DMS 273 (cell line): ENCODE data around the gene SUPT3H.
"Not testable (repeated sequence)": the region's sequence is repeated elsewhere in the genome, so short reads cannot be mapped to it uniquely, and the experiment has no call there.

Experiments
- DNase-seq: peaks from one replicate; lab custom pipeline; 2025; ENCODE audit not compliant: unreplicated experiment; lab: John Stamatoyannopoulos, UW

SUPT3H gene

GRCh38 chr6:45185403-45186251, 192.1 kb downstream of the SUPT3H start:
- peak; percentile 12 for DNase-seq

GRCh38 chr6:45184937-45185336, 192.8 kb downstream of the SUPT3H start:
- no peak for DNase-seq

GRCh38 chr6:45184040-45184439, 193.7 kb downstream of the SUPT3H start:
- no peak for DNase-seq

GRCh38 chr6:45176373-45176772, 201.4 kb downstream of the SUPT3H start:
- DNase-seq = not testable (repeated sequence)

GRCh38 chr6:45175272-45175671, 202.5 kb downstream of the SUPT3H start:
- no peak for DNase-seq

- DNase-seq = no peak
Measured at GRCh38 chr6:45174045-45174444, 203.7 kb downstream of the SUPT3H start.

GRCh38 chr6:45171380-45171779, 206.4 kb downstream of the SUPT3H start:
- no peak for DNase-seq

GRCh38 chr6:45170309-45170708, 207.4 kb downstream of the SUPT3H start:
- no peak for DNase-seq

GRCh38 chr6:45169815-45170214, 207.9 kb downstream of the SUPT3H start:
- no peak for DNase-seq

GRCh38 chr6:45163952-45164766, 213.6 kb downstream of the SUPT3H start:
- no peak for DNase-seq

GRCh38 chr6:45160305-45160704, 217.4 kb downstream of the SUPT3H start:
- DNase-seq = no peak

GRCh38 chr6:45156075-45156474, 221.7 kb downstream of the SUPT3H start:
- no peak for DNase-seq

GRCh38 chr6:45155341-45155894, 222.3 kb downstream of the SUPT3H start:
- no peak for DNase-seq

GRCh38 chr6:45154679-45155078, 223.1 kb downstream of the SUPT3H start:
- no peak for DNase-seq

- DNase-seq = no peak
Measured at GRCh38 chr6:45148711-45149341, 228.9 kb downstream of the SUPT3H start.

GRCh38 chr6:45148278-45148677, 229.5 kb downstream of the SUPT3H start:
- DNase-seq = no peak

- DNase-seq = not testable (repeated sequence)
Measured at GRCh38 chr6:45145658-45146057, 232.1 kb downstream of the SUPT3H start.

GRCh38 chr6:45138765-45139164, 239.0 kb downstream of the SUPT3H start:
- DNase-seq = no peak

GRCh38 chr6:45136495-45136894, 241.2 kb downstream of the SUPT3H start:
- DNase-seq = no peak

GRCh38 chr6:45132658-45133294, 245.0 kb downstream of the SUPT3H start:
- DNase-seq = no peak

GRCh38 chr6:45132059-45132458, 245.7 kb downstream of the SUPT3H start:
- DNase-seq = peak; percentile 2
